WTC11 (cell line): ENCODE results near the gene ACAA1. TPM values are rescaled to one million over a fixed set of nuclear protein-coding genes. Genes with fewer than 3 reads are reported as not detected.
A peak's percentile ranks its signal among the peaks of the same experiment; 100 is the strongest.
"Not testable (repeated sequence)": the region's sequence is repeated elsewhere in the genome, so short reads cannot be mapped to it uniquely, and the experiment has no call there.

ENCODE experiments used
- ATAC-seq: fragments of 200-7000 bp; cut with Tn5 transposase; 2 replicates; pipeline ENCODE4 v1.10.0; 2021; ENCODE audit warnings: mild to moderate bottlenecking, moderate library complexity
- CTCF ChIA-PET: fragments of 300-600 bp; sonication (Branson Sonifier 250); formaldehyde crosslinking; loops from one replicate; lab custom pipeline; 2021; ENCODE audit warnings: antibody characterized with exemption; lab: Charles Lee
- POLR2A ChIA-PET: fragments of 350-600 bp; sonication (Branson Sonifier 250); formaldehyde crosslinking; loops from one replicate; lab custom pipeline; 2021; ENCODE audit warnings: antibody characterized with exemption; lab: Charles Lee
- DNase-seq: peaks from one replicate; pipeline ENCODE4 v3.0.0; 2021; ENCODE audit warnings: low spot score
- H3K27ac Mint-ChIP-seq: 2 replicates; pipeline ENCODE4 v1.8.0; 2021; ENCODE audit warnings: mixed read lengths
- H3K27me3 Mint-ChIP-seq: 2 replicates; pipeline ENCODE4 v1.8.0; 2021; ENCODE audit warnings: low read depth, mild to moderate bottlenecking, moderate library complexity, mixed read lengths
- H3K36me3 Mint-ChIP-seq: 2 replicates; pipeline ENCODE4 v1.8.0; 2021; ENCODE audit warnings: mixed read lengths
- H3K4me1 Mint-ChIP-seq: 2 replicates; pipeline ENCODE4 v1.8.0; 2022; ENCODE audit warnings: mixed read lengths
- H3K4me3 Mint-ChIP-seq: 2 replicates; pipeline ENCODE4 v1.8.0; 2021; ENCODE audit warnings: mild to moderate bottlenecking, moderate library complexity, mixed read lengths
- H3K9me3 Mint-ChIP-seq: 2 replicates; pipeline ENCODE4 v1.8.0; 2021; ENCODE audit warnings: mixed read lengths
- TEAD4 ChIP-seq: sonication (generic); formaldehyde crosslinking; IDR thresholded peaks from 2 replicates; pipeline ENCODE4 v1.8.0; 2022; ENCODE audit warnings: mild to moderate bottlenecking, missing genetic modification reagents
- ZNF317 ChIP-seq: sonication (generic); formaldehyde crosslinking; IDR thresholded peaks from 2 replicates; pipeline ENCODE4 v1.8.1; 2023; ENCODE audit warnings: low read depth, mild to moderate bottlenecking, moderate library complexity, missing genetic modification reagents, borderline replicate concordance
- total RNA-seq: library from RNA; stranded (reverse); gene quantifications from 3 replicates; pipeline ENCODE4 v1.2.3, GENCODE V29; 2021
- TF ChIP-seq, protein P1 (sequence below): fragments of 250-450 bp; sonication (Bioruptor Pico); IDR thresholded peaks from 2 replicates; pipeline ENCODE4 v2.1.2; 2022; ENCODE audit warnings: mild to moderate bottlenecking, moderate library complexity

Gene ACAA1
- total RNA-seq, 1 experiment from 2014 or later = 46.5 TPM

DNA sequence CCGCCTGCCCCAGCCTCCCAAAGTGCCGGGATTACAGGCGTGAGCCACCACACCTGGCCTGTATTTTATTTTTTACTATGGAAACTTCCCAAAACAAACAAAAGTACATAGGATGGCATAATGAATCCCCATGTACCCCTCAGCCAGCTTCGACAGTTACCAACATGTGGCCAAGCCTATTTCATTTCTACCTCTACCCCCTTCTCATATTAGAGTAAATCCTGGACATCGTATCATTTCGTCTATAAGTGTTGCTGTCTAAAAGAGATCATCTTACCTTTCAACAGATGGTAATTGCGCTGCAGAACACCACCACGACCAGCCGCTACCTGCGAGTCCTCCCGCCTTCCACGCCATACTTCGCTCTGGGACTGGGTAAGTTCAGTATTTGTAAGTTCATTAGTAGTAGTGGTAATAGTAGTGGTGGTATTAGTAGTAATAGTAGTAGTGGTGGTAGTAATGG, 53.0 kb downstream of the ACAA1 start:
- Mint-ChIP-seq H3K27ac (peak overlapping the region; percentile 19; the same call in 1 of the 2 replicates), H3K36me3 (peaks cover 33% of the 10 kb centered on the region), H3K9me3 (peaks cover 32% of the 10 kb centered on the region), H3K27me3 (peaks cover 5% of the 10 kb centered on the region; the same call in 1 of the 2 replicates), H3K4me1 (peaks cover 5% of the 10 kb centered on the region; the same call in 1 of the 2 replicates), H3K4me3 (no peak overlapping the region)
- no peak for DNase-seq
- no peak for ATAC-seq
- TF ChIP-seq, protein P1, sequence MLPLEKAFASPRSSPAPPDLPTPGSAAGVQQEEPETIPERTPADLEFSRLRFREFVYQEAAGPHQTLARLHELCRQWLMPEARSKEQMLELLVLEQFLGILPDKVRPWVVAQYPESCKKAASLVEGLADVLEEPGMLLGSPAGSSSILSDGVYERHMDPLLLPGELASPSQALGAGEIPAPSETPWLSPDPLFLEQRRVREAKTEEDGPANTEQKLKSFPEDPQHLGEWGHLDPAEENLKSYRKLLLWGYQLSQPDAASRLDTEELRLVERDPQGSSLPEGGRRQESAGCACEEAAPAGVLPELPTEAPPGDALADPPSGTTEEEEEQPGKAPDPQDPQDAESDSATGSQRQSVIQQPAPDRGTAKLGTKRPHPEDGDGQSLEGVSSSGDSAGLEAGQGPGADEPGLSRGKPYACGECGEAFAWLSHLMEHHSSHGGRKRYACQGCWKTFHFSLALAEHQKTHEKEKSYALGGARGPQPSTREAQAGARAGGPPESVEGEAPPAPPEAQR (CRISPR knock-in tag) = peak; percentile 68; the same call in 1 of the 2 replicates
- TF ChIP-seq TEAD4 (CRISPR knock-in tag) = no peak
- TF ChIP-seq ZNF317 (CRISPR knock-in tag) = no peak
- ChIA-PET CTCF (interaction anchor here (1.4 kb wide), 1 partner anchor 16 kb away, joined by 3 read pairs; no protein-coding TSS in a partner anchor), POLR2A (no interaction called here)

DNA sequence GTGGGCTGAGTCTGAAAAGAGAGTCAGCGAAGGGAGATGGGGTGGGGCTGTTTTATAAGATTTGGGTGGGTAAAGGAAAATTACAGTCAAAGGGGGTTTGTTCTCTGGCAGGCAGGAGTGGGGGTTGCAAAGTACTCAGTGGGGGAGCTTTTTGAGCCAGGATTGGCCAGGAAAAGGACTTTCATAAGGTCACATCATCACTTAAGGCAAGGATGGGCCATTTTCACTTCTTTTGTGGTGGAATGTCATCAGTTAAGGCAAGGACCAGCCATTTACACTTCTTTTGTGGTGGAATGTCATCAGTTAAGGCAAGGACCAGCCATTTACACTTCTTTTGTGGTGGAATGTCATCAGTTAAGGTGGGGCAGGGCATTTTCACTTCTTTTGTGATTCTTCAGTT, 53.7 kb downstream of the ACAA1 start:
- Mint-ChIP-seq H3K9me3 (peaks cover 32% of the 10 kb centered on the region), H3K36me3 (peaks cover 39% of the 10 kb centered on the region)
- H3K27me3 Mint-ChIP-seq, H3K4me3 Mint-ChIP-seq, H3K4me1 Mint-ChIP-seq, CTCF ChIA-PET, ATAC-seq, H3K27ac Mint-ChIP-seq, DNase-seq: not testable (repeated sequence)
- POLR2A ChIA-PET = interaction anchor here (0.6 kb wide), 1 partner anchor 412 kb away, joined by 4 read pairs; no protein-coding TSS in a partner anchor

DNA sequence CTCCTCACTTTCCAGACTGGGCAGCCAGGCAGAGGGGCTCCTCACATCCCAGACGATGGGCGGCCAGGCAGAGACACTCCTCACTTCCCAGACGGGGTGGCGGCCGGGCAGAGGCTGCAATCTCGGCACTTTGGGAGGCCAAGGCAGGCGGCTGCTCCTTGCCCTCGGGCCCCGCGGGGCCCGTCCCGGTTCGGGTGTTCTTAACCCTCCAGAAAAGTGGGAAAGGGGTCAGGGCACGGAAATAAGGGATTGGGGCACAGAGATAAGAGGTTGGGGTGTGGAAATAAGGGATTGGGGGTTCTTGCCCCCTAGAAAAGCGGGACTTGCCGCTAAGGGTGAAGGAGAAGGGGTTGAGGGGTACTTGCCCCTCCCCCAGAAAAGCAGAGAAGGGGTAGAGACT, 54.6 kb downstream of the ACAA1 start:
- Mint-ChIP-seq H3K9me3 (peaks cover 32% of the 10 kb centered on the region), H3K36me3 (peaks cover 48% of the 10 kb centered on the region)
- H3K4me1 Mint-ChIP-seq, H3K4me3 Mint-ChIP-seq, H3K27me3 Mint-ChIP-seq, H3K27ac Mint-ChIP-seq, CTCF ChIA-PET, DNase-seq, ATAC-seq, POLR2A ChIA-PET: not testable (repeated sequence)

DNA sequence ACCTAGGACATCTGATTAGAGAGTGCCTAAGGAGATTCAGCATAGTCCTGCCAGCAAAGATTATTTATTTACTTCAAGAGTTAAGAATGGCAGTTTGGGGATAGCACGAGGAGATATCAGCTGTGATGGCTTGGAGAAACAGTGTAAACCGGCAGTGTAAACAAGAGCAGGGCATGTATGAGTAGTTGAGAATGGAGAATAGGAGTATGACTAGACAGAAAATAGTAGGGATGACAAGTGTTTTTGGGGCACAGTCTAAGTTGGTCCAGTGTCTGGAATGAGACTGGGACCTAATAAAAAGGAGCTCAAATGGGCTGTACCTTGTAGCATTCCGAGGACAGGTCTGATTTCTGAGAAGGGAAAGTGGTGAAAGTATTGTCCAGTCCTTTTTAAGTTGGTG, 59.9 kb downstream of the ACAA1 start:
- POLR2A ChIA-PET, H3K27ac Mint-ChIP-seq, ATAC-seq, DNase-seq, CTCF ChIA-PET, H3K4me3 Mint-ChIP-seq, H3K4me1 Mint-ChIP-seq: not testable (repeated sequence)
- peaks cover 13% of the 10 kb centered on the region for H3K9me3 Mint-ChIP-seq
- H3K36me3 Mint-ChIP-seq = peaks cover 34% of the 10 kb centered on the region
- peaks cover 11% of the 10 kb centered on the region for H3K27me3 Mint-ChIP-seq

Other genes with a start within 250 kb of the ACAA1 start
- gene VILL, start 146.3 kb downstream of the ACAA1 start, total RNA-seq = 4.7 to 5.9 TPM (median 4.7 TPM) in 3 replicates
- 29.9 to 33.3 TPM (median 32.6 TPM) in 3 replicates for gene PLCD1, start 107.5 kb downstream of the ACAA1 start, total RNA-seq
- 0.81 to 1.4 TPM (median 1.1 TPM) in 3 replicates for gene DLEC1, start 97.9 kb downstream of the ACAA1 start, total RNA-seq
- gene MYD88, start 1.5 kb upstream of the ACAA1 start, total RNA-seq = 18.1 to 19.2 TPM (median 19.2 TPM) in 3 replicates
- 49.4 to 52.4 TPM (median 50.6 TPM) in 3 replicates for gene OXSR1, start 28.4 kb upstream of the ACAA1 start, total RNA-seq
- gene SLC22A13, start 128.7 kb upstream of the ACAA1 start, total RNA-seq = 0.16 to 0.42 TPM (median 0.30 TPM) in 3 replicates
- 0.09 TPM in 1 of 3 replicates, not detected in the others for gene SLC22A14, start 145.2 kb upstream of the ACAA1 start, total RNA-seq
- 3.1 to 4.1 TPM (median 3.3 TPM) in 3 replicates for gene XYLB, start 209.7 kb upstream of the ACAA1 start, total RNA-seq